PC-3 (cell line): ENCODE results near the gene VN1R5.

ENCODE experiments used
- CTCF ChIP-seq: fragments of 300-600 bp; sonication (generic); conservative IDR thresholded peaks from 2 replicates; pipeline ENCODE4 v1.5.1; 2017; ENCODE audit warnings: antibody characterized with exemption, low read depth, mild to moderate bottlenecking, low read length
- EZH2 ChIP-seq: fragments of 300-600 bp; sonication (generic); IDR thresholded peaks from one replicate; pipeline ENCODE4 v1.6.1; 2017; ENCODE audit warnings: antibody characterized with exemption, mild to moderate bottlenecking, low read length; ENCODE audit not compliant: unreplicated experiment
- EZH2phosphoT487 ChIP-seq: fragments of 300-600 bp; sonication (generic); IDR thresholded peaks from 2 replicates; pipeline ENCODE4 v1.6.1; 2018; ENCODE audit warnings: mild to moderate bottlenecking, antibody characterized with exemption, low read length, borderline replicate concordance

GRCh38 chr1:247269133-247269532, 13.3 kb downstream of the VN1R5 start:
- no peak for TF ChIP-seq EZH2
- TF ChIP-seq CTCF = no peak
- no peak for TF ChIP-seq EZH2phosphoT487
